NCI-H2107 (cell line): Measurements from ENCODE around the gene UBE2L3.
"Not testable (repeated sequence)": the region's sequence is repeated elsewhere in the genome, so short reads cannot be mapped to it uniquely, and the experiment has no call there.

Experiments
- DNase-seq: peaks from one replicate; lab custom pipeline; 2025; lab: John Stamatoyannopoulos, UW

UBE2L3 gene

DNA sequence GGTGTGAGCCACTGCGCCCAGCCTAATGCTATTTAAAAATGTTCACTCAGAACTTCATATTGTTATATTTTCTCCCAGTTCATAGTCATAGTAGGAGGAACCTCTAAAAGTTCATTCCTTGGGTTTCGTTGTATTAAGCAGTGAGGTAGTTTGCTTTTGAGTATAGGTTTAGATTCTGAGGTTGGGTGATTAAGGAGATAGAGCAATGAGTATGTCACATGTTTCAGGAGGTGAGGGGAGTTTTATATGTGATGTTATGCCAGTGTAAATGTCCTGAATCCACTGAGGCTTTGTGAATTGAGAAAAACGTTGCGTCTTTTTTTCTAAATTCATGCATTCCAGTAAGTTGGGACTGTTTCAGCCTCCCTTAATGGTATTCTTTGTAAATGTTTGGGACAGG, 4.2 kb downstream of the UBE2L3 start:
- no peak for DNase-seq

DNA sequence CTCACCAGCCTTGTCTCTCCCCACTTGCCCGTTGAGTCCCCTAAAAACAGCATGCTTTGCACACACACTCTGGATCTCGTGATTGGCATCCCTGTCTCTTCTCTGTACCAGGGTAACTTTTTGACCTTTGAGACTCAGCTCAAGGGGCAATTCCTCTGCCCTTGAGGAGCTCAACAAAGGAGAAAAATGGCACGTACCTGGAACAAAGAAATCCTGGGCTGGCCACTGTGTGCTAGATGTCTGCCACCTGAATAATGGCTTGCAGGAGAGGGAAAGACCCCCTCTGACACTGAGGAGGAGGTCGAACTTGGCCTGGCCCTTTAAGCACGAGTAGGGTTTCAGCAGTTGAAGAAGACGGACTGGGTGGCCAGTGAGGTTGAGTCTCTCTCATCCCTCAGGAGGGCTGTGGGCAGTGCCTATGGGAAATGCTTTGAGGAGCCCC, 5.8 kb downstream of the UBE2L3 start:
- no peak for DNase-seq

DNA sequence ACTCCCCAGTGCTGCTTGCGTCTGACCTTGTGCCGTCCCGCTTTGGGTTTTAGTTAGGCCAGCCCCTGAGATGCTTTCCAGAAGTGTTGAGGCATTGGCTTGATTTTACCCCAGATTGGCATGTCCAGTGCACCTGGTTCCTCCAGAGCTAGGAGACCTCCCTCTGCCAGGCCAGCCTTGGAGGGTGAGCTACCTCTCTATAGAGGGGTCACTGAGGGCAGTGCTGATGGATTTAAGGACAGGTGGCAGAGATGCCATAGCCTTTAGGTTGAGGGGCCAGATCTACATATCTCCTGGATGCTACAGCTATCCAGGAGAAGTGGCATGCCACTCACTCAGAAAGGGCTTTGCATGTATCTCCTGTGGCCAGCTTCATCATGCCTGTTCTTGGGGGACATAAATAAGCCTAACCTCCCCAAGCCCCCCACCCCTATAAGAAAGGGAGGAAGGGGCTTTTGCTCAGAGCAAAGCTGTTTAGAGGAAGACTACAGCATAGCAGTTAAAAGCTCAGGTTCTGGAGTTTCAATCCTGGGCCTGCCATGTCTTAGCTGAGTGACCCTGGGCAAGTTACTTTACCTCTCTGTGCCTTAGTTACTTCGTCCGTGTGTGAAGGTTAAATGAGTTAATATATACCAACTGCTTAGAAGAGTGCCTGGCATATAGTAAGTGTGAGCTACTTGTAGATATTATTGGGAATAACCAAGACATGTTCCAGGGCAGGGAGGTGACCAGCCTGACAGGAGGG, 6.4 kb downstream of the UBE2L3 start:
- no peak for DNase-seq

DNA sequence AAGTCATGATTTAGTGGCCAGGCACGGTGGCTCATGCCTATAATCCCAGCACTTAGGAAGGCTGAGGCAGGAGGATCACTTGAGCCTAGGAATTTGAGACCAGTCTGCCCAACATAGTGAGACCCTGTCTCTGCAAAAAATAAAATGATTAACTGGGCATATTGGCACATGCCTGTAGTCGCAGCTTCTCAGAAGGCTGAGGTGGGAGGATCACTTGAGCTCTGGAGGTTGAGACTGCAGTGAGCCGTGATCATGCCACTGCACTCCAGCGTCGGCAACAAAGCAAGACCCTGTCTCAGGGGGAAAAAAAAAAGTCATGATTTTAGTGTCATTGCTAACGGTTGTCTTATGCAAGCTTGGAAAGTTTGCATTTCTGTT, 11.9 kb downstream of the UBE2L3 start:
- DNase-seq = no peak

DNA sequence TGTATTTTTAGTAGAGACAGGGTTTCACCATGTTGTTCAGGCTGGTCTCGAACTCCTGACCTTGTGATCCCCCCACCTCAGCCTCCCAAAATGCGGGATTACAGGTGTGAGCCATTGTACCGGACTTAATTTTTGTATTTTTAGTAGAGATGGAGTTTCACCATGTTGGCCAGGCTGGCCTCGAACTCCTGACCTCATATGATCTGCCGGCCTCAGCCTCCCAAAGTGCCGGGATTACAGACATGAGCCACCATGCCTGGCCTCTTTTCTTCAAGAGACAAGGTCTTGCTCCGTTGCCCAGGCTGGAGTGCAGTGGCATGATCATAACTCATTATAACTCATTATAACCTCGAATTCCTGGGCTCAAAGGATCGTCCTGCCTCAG, 13.1 kb downstream of the UBE2L3 start:
- not testable (repeated sequence) for DNase-seq

DNA sequence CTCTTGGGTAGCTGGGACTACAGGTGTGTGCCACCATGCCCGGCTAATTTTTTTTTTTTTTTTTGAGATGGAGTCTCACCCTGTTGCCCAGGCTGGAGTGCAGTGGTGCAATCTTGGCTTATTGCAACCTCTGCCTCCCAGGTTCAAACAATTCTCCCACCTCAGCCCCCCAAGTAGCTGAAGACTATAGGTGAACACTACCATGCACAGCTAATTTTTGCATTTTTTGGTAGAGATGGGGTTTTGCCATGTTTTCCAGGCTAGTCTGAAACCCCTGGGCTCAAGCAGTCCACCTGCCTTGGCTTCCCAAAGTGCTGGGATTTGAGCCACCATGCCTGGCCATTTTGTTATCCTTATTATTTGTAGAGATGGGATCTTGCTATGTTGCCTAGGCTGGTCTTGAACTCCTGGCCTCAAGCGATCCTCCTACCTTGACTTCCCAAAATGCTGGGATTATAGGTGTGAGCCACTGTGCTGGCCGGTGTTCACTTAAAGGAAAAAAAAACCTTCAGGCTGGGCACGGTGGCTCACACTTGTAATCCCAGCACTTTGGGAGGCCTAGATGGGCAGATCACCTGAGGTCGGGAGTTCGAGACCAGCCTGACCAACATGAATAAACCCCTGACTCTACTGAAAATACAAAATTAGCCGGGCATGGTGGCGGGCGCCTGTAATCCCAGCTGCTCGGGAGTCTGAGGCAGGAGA, 13.6 kb downstream of the UBE2L3 start:
- DNase-seq = not testable (repeated sequence)

DNA sequence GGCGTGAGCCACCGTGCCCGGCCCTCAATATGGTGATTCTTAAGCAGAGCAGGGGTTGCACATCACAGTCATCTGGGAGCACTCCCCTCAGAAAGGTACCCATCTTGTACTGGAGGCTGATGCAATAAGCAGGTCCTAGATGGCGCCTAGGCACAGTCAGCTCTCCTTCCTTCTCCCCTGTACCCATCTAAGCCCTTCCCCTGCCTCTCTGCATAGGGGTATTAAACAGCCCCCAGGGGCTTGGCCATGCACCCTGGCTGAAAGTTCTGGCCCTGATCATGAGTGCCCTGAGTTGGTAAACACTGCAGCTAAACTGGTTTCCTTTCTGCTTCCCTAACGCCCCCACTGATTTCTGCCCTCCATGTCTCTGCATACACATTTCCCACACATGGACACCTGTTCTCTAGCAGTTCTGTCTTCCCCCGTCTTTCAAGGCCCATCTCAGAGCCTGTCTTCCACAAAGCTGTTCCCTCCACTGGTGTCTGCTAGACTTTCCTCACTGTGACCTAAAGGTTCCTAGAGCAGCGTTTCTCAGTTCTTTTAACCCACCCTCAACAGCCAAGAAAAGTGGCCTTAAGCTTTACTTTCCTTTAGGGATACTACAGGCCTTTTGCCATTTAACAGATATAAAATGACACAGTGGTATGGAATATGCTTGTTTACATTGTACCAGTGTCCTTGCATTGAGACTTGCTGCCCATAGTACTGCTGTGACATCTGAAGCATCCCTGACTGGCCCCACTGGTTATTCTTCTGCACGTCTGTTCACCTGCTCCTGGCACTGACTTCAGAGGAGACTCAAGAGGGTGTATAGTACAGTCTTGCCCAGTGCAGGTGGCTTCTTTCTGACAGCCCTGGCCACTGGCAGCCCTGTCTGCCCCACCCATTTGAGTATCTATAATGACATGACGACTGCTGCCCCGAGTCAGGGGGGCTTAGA, 15.6 kb downstream of the UBE2L3 start:
- no peak for DNase-seq

DNA sequence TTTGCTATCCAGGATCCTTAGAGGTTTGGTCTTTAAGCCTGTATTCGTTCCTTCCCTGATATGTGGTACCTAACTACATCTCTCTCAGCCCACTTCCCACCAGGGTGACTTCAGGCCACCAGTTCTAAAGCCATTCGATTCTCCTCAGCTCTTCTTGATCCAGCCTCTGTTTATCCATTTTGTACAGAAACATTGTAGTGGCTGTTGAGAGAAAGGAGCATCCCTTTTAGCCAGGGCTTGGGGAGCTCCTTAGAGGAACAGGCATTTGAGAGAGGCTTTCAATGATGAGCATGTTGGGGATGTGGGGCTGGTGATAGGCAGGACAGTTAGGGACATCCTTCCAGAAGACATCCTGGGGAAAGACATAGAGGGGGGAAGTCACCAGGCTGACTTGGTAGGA, 17.9 kb downstream of the UBE2L3 start:
- DNase-seq = no peak

DNA sequence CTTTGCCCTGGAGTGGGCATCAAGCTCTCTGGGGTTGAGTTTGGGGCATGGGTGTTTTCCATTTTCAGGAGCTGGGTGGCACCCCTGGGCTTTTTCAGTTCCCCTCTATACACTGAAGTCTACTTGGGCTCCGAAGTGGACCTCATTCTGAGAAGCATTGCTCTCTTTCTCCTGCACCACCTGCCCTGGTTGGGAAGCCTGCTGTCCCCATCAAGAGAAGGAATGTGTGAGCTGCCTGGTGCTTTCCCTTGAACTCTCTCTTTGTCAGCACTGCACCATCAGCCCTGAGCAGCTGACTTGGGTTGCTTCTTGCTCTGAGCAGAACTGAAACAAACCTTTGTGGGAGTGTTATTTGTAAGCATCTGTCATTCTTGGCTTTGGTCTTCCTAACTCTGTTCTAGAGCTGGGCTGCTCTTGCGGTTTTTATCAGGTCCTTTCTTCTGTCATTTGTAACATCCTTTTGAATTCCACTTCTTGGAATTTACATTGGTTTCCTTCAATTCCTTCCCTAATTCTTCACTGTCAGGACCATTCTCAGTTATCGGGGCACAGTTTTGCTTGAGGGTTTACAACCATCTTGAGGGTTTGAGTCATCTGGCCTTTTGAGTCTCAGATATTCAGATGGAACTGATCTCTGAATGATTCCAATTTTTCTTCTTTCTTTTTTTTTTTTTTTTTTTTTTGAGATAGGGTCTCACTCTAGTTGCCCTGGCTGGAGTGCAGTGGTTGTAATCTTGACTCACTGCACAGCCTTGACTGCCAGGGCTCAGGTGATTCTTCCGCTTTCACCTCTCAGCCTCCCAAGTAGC, 20.5 kb downstream of the UBE2L3 start:
- no peak for DNase-seq

DNA sequence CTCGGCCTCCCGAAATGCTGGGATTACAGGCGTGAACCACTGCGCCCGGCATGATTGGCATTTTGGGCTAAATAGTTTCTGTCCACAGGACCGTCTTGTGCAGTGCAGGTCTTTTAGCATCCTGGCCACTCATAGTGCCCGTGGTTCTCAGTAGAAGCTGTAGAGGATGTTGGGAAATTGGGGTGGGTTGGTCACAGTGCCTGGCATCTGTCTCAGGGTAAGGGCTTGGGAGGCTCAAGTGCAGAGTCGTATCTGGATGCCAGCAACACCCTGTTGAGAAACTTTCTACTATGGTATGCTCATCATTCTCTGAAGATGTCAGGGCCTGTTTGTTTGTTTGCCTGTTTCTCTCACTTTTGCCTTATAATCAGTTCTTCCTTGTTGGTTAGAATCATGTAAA, 21.9 kb downstream of the UBE2L3 start:
- DNase-seq = no peak

DNA sequence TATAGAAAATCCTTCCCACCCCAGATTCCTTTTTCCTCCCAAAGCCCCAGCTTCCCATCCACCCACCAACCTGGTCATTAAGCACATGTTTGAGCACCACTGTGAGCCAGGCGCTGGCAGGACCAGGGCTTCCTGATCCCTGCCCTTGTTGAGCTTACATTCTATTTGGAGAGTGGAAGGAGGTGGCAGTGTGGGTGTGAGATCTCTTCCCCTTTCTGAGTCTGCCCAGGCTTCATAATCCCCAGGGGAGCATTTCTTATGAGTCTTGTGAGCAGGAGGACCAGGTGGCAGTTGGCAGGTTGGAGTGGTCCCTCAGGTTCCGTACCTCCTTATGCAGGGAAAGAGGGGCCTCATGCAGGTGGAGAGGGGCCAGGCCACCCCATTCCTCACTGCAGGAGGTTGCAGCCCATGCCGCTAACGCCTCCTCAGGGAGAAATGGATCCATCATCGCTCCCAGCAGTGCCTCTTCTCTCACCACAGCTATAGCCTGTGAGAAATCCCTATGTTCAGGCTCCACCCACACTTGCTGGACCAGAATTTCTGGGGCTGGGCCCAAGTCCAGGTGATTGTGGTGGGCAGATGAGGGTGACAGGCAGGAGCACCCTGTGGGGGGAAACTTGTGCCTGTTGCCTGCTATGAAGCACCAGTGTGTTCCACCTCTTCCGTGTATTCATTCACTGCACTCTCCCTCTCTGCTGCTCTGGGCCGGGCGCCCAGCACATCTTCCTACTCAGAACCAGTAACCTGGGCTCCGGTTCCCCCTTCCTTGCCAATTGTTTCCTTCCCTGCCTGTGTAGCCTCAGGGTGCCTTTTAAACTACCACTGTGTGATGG, 23.5 kb downstream of the UBE2L3 start:
- no peak for DNase-seq

DNA sequence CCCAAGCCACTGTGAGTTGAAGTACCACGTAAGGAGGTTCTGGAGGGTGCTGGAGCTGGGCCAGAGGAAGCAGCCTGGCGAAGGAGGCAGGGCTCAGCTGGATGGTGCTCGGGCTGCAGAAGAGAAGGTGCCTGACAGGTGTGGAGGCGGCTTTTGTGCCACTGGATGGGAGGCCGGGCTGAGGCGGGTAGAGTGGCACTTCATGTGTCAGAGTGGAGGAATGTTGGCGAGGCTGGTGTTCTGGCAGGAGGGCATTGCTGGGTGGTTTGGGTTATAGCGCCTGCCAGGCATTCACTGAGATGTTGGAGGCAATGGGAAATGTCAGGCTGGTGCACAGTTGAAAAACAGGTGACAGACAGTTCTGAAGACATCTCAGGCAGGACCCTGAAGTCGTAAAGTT, 24.2 kb downstream of the UBE2L3 start:
- DNase-seq = no peak

DNA sequence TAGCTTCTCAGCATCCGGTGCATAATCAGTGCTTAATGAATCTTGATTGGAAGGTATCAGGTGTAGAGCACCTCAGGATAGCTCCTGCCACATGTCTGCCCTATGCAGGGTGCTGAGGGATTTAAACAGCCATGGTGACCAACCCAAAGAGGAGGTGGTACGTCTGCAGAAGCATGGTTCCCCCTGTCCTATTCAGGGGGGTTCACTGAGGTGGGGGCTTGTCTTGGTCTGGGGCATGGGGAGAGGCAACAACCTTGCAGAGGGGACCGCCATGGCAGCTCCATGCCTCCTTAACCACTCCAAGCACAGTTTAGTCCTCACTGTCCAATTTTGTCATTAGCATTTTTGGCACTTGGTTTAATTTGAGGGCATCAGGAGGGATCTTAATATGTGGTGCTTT, 24.9 kb downstream of the UBE2L3 start:
- DNase-seq = no peak

DNA sequence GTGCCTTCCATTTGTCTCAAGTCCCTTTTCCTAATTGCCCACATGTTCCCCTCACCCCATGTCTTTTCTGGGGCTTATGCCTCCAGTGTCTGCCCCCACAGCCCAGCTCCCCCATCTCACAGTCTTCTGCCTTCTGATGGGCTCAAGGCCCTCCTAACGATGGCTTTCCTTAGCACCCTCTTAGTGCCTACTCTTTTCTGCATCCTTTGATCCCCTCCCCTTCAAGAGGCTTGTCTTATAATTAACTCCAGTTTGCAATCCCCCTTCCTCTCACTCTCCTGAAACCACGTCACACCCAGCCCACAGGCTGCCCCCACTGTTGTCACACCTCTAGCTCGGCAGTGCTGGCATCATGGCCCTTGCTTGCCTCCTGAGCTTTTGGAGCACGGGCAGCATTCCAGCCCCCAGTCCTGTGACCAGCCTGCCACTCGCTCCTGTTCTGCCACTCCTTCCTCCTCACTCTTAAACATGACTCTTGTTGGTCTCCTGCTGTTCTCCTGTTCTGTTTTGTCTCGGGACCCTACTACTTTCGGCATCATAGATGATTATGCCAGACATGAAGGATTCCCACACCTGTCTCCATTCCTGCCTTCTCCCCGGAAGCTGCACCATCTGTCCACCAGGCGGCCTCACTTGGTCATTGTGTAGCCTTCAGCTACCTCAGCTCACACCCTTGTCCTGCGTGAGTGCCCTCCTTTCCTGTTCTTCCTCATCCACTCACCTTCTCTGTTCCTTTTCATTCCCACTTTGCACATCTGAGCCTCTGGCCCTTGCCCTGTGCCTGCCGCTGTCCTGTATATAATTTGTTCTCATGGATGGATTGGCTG, 26.1 kb downstream of the UBE2L3 start:
- no peak for DNase-seq

DNA sequence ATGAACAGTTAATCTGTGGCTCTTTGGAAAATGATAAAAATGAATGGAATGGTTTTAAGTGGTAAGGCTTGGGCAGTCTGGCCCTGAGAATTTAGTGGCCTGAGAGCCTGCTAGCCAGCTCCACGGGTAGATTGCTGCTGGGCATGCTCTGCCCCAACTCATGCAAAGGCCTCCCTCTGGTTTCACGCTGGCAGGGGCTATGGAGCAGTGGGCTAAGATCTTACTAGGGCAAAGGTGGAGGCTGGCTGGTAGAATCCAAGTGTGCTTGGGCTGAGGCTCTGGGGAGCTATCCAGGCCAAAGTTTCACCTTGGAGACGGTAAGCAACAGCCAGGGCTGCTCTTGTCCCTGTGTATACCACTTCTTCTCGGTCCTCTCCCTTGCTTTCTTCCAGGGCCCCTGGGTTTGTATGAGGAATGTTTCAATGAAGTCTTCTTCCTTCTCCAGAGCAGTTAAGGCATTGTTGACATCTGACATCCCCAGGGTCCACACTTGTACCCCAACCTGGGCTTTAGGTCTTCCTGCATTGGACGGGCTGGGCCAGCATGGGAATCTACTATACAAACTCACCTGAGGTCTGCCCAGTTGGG, 27.4 kb downstream of the UBE2L3 start:
- no peak for DNase-seq

DNA sequence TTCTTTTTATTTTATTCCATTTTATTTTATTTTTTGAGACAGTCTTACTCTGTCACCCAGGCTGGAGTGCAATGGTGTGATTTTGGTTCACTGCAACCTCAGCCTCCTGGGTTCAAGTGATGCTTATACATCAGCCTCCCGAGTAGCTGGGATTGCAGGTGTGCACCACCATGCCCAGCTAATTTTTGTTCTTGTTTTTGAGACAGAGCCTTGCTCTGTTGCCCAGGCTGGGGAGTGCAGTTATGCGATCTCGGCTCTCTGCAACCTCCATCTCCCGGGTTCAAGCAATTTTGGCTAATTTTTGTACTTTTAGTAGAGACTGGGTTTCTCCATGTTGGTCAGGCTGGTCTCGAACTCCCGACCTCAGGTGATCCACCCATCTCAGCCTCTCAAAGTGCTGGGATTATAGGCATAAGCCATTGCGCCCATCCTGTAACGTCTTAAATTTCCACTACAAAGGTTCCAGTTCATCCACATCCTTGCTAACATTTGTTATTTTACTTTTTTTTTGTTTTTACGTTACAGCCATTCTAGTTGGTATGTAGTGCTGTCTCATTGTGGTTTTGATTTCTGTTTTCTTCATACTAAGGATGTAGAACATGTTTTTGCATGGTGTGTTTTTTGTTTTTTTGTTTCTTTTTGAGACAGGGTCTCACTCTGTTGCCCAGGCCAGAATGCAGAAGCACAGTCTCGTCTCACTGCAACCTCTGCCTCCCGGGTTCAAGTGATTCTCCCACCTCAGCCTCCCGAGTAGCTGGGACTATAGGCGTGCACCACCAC, 29.0 kb downstream of the UBE2L3 start:
- not testable (repeated sequence) for DNase-seq

DNA sequence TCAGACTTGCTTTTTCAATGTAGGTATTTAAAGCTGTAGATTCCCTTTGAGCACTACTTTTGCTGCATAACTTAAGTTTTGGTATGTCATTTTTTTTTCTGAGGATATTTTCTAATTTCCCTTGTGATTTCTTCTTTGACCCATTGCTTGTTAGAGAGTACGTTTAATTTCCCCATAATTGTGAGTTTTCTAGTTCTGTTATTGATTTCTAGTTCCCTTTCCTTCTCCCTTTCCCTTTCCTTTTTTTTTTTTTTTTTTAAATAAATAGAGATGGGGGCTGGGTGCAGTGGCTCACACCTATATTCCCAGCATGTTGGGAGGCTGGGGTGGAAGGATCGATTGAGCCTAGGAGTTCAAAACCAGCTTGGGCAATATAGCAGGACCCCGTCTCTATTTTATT, 30.8 kb downstream of the UBE2L3 start:
- no peak for DNase-seq

DNA sequence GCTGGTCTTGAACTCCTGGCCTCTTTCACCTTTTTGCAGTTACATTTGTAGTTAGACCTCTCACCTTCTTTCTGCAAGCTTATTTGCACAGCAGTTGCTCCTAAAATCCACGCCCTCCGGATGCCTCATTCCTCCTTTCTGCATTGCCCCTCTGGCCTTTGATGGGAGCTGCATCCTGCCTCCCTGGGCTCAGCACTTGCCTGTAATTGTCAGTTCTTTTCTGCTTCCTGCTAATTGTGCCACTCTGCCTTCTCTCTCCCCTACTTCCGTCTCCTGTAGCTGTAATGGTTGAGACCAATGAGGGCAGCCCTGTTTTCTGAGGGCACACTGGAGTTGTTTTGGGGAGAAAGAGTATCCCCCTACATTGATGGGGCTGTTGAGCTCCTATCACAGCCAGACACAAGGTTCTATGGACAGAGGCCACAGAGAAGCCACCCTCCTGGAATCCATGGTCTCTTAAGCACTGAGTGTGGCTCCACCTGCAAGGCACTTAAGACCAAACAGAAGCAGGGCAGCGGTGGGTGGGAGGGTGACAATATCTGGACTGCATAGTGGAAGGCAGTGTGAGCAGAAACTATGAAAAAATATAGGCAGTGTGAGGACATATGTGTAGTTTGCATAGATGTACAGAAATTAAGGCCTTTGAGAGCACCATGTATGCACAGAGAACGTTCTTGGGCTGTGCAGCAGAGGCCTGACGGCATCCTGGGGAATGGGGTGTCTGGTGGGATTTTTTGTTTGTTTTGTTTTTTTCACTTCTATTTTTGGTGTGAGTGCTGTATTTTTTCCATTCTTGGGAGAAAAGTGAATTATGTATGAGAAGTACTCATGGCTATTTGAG, 31.8 kb downstream of the UBE2L3 start:
- no peak for DNase-seq
